HG02623 (cell line): ENCODE results near the gene SAMD4A.
A peak's percentile ranks its signal among the peaks of the same experiment; 100 is the strongest.

Experiments
- ATAC-seq: cut with Tn5 transposase; IDR thresholded peaks from one replicate; pipeline ENCODE4 v1.9.1; 2021; ENCODE audit warnings: moderate library complexity; ENCODE audit not compliant: unreplicated experiment

Gene SAMD4A

DNA sequence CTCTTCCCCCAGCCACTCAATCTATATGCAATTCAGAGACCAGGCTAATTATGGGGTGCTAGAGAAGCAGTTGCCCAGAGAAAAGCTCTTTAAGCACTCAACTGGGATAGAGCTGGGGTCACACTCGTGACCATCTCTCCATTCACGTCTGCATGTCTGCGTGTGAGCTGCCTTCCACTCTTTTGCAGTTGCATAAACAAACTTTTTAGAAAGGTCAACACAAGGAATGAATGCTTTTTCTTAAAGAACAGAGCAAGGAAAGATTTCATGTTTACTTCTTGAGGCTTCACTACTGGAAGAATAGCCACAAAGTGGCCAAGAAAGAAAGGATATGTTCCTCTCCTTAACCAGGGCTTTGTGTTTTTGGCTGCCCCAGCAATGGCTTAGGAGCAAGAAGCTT is 151.1 kb downstream of the SAMD4A start:
- ATAC-seq = no peak

DNA sequence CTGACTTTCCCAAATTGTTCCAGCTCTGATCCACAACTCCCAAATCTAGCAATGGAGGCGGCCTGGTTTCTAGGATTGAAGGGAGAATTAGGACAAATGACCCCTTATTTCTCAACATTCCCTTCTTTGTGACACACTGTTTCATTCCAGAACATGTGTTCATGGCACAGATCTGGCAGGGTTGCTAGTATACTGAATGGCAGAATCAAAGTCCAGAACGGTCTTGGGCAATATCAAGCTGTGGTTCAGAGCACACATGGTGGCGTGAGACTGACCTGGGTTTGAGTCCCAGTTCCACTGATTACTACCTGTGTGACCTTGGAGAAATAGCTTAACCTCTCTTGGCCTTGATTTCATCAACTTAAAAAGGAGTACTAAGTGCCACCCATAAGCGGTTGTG is 152.5 kb downstream of the SAMD4A start:
- no peak for ATAC-seq

DNA sequence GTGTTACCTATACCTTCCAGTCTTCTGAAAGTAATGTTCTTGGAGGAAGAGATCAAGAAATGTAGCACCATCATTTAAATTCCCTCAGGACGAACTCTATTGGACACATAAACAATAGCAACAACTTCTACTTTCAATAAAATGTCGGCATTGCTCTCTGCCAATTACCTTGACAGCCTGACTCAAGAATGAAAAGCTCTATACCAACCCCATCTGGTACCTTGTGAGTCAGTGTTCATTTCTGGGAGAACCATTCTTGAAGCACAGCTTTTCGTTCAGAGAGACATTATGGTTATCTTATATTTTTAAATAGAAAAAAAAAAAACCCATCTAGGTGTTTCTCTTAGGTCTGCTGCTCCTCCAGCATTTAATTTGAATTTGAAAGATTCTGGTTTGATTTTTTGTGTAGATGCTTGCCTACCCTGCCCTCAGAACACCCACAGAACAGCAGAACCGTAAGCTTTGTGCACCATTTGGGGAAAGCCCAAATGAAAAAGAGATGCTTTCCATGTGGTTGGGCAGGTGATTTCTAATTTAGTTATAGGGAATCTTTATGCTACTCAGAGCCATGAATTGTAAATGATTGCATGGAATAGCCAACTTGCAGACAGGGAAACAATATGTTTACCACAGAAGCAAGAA is 156.0 kb downstream of the SAMD4A start:
- ATAC-seq = no peak

GRCh38 chr14:54724123-54724522 is 157.2 kb downstream of the SAMD4A start:
- ATAC-seq = no peak

DNA sequence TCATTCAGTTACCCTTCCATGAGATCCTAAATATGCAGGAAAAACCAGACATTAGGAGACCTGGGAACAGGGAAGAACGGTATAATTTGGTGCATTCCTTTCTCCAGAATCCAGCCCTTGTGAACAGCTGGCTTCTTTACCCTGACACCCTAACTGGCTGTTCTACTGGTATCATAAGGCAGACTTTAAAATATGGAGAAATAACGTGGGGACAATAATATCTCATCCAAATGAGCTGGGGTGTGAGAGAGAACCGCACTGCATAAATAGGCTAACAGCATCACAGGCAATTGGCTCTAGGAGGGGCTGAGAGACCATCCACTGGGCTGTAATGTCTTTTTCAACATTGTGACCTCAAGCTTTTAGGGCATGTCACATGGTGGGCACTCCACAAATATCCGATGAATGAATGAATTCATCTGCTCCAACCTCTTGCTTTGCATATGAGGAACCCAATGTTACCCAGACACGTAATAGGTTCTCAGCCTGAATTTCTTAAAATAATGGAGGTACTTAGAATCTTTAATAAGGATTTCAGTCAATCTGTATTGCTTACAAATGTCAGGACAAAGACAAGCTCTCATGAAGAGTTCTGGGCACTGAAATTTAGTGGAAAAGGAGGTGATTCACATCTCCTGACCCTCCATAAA is 157.9 kb downstream of the SAMD4A start:
- ATAC-seq = no peak

- no peak for ATAC-seq
Measured at GRCh38 chr14:54725998-54726397, 159.1 kb downstream of the SAMD4A start.

- no peak for ATAC-seq
Measured at GRCh38 chr14:54727929-54728328, 161.0 kb downstream of the SAMD4A start.

DNA sequence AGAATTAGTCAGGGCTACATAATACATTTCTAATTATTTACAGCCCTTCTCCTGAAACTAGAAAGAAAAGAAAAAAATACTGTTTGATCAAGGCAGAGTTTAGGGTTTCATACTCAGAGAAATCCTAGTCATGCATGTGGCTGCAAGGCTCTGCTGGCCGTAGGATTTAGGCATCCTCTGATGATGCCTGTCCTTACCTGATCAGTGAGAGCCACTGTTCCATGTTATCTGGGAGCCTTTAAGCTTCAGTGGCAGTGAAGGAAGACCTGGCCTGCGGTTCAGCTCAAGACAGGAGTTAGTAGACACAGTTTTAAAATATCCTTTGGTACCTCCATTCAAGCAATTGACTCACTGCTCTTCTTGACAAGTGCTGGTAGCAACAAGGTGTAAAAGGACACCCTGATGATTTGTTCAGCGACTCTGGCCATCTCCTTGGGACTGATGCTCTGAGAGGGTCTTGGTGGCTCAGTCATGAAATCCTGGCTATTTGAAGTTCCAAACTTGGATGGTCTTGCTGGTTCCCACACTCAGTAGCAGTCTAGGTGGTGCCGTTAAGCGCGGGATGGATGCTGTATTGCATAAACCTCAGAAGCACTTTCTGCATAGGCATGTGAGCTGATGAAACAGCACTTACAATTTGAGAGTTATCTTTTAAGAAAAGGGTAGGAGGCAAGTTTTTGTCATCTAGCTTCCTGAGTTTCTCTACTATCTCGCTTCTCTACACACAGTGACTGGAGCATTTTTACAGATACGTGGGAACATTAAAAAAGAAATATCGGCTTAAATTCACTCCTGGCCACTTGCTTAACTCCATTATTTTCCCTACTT is 162.0 kb downstream of the SAMD4A start:
- no peak for ATAC-seq

DNA sequence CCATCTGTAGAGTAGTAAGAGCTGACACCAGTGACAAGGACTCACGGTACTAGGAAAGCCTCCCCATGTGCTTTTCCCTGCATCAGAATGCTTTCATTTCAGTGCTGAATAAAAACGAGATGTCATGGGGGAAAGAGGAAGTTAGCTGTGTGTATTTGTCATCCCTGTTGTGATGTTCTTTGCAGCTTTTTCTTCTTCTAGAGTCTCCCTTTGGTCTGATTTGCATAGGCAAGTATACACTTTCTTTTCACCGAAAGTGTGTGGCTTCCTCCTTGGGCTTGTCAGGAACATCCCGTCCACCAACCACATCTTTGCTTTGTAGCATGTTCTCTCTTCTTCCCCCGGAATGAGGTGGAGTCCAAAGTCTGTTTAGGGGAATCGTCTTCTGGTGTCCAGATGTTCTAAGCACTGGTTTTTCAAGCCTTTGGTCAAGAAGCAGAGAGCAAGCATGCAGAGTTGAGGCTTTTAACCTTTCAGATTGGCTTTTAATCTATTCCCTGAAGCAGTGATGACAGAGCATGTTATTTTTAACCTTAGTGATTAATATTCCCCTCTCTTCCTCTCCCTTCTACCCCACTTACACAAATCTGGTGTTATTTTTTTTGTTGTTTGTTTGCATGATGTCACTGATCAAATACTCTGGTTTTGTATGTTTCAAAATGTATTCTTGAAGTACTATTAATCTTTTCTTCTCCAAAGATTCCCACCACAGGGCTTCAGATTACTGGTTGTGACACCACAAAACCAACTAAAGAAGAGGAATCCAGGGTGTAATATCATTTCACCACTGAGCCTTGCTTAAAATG is 163.4 kb downstream of the SAMD4A start:
- peak; percentile 95 for ATAC-seq

DNA sequence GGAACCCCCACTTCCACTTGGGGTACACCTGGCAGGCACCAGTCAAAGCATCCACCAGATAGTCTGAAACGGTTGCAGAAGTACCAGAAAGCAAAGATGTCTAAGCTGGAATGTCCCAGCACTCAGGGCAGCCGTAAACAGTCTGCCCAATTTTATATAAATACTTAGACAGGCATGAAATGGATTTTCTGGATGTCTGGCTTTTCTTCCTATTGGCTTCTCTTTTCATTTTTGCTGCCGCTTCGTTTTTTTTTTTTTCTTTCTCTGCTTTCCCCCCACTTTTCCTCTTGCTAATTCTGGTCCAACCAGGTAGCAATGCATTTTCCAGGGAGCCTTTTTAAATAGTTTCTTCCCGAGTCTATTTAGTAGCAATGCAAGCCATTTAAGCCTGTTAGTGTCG is 168.0 kb downstream of the SAMD4A start:
- no peak for ATAC-seq

DNA sequence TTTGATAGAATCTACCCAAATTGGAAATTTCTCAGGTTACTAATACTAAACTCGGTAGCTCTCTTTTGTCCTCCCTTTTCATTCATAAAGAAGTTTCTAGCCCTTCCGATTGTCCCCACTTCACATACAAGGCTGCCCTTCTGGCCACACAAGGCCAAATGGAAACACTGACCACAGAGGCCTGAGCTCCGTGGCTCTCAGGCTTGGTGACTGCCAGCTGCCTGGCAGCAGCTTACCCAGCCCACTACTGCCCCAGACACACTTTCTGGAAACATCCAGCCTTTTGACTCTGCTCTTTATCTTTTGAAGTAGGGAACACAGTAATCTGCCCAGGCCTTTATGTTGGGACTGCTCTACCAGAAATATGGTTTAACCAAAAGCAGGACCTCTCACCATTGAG is 168.5 kb downstream of the SAMD4A start:
- ATAC-seq = no peak

- ATAC-seq = no peak
Measured at GRCh38 chr14:54737132-54737711, 170.3 kb downstream of the SAMD4A start.

DNA sequence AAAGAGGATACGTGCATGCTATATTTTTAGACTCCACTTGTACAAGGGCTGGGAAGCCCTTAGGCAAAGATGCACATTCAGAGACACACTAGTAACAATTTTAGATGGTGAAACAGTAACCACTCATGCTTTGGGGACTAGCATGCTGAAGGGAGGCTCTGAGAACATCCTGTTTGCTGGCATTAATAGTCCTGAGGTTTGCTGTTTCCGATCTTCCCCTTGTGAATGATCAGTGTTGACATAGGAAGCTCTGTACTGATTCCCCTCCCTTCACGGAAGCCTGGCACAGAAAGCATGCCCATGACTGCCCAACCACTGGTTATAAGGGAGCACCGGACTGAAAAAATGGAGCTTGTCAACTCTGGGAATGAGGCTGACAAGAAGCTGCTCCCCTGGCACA is 171.1 kb downstream of the SAMD4A start:
- no peak for ATAC-seq

- no peak for ATAC-seq
Measured at GRCh38 chr14:54739514-54739913, 172.6 kb downstream of the SAMD4A start.

DNA sequence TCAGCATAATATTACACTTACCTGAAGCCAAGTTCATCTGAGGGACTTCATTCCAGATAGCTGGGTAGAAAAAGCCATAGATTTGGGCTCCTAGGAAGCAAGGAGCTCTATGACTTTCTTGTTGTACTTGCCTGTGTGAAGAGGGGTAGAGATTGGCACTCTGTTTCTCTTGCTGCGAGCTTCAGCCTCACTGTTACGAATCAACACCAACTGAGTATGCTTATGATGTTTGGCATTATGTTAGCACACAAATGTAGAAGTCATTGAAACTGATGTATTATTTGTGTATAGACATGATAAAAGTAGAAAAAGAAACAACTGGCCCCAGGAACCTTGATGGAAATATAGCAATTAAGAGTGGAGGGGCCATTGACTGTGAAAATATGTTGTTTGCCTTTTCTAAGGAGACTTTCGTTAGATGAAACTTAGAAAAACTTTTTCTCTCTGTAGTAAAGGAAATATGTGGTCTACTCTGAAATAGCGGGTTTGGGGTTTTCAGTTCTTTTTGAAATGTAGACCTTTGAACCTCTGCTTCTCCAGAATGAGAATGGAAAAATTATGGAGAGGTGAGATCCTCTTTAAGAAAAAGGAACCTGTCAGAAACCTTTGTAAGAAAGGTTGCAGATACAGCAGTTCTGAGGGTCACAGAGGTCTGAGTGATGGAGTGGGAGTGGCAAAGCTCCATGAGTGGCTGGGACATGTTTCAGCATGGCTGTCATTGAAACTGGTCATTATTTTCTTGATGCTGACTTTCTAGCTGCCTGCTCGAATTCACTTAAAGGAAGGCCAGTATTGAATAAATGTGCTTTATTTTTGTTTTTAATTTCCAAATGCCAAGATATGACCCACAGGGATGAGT is 175.8 kb downstream of the SAMD4A start:
- ATAC-seq = no peak

DNA sequence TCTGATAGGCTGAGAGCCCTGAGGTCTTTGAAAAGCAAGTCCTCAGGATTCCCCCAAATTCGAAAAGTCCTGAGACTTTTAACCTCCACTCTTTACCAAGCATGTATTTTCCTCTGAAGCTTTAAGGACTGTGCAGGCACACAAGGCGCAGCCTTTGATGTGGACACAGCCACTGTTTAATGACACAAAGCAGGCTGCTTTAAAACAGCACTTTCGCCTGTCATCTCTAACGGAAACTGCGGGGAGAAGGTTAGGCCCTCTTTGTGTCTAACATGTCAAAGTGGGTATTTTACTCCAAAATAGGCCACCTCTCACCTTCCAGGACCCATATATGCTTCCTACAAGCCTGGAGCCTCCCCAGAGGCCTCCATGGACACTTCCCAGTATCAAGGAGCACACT is 176.5 kb downstream of the SAMD4A start:
- ATAC-seq = no peak

DNA sequence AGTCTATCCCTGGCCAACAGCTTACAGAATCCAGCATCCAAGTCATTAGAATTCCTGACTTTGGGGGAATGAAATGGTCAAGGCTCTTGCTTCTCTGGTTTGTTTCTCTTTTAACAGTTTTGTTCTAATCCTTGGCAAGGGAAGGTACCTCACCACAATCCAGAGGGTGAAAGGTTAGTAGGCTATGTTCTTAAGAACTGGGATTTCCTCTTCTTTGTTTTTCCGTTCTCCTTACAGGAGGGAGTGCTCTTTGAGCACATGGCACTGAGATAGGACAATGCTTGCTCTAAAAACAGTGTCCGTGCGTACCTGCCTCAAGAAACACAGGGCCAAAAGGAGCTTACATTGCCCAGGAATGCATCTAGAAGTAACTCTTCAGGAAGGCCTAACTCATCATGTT is 179.1 kb downstream of the SAMD4A start:
- no peak for ATAC-seq

- ATAC-seq = no peak
Measured at GRCh38 chr14:54747616-54748015, 180.7 kb downstream of the SAMD4A start.

DNA sequence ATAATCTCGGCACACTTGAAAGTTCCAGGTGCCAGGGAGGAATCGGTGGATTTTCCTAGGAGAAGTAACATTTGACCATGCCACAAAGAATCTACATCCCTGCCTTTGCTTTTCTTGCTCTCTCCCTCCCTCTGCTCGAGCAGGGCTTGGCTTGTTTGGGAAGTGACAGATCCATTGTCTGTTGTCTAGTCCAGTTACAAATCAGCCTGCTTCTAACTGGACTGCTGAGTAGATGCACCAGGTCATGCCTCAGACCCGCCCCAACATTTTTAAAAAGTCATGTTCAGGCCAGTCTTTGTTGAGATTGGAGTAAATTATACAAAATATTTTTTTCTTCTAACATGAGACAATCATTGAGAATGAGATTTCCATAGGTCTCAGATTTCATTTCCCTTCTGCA is 182.3 kb downstream of the SAMD4A start:
- no peak for ATAC-seq

GRCh38 chr14:54749727-54750126 is 182.8 kb downstream of the SAMD4A start:
- ATAC-seq = no peak
